Astrocyte (in vitro differentiated cells and primary cell): ENCODE results near the gene NEUROD6.

Experiments
- CTCF ChIP-seq: IDR thresholded peaks from 2 replicates; pipeline ENCODE4 v1.5.1; 2011; ENCODE audit warnings: low read depth, mild to moderate bottlenecking, inconsistent platforms, low read length, moderate library complexity; ENCODE audit not compliant: insufficient read depth
- EZH2 ChIP-seq: IDR thresholded peaks from 2 replicates; pipeline ENCODE4 v1.6.1; 2012; ENCODE audit warnings: mild to moderate bottlenecking, low read length, inconsistent platforms; ENCODE audit not compliant: insufficient read depth

GRCh38 chr7:31299336-31299735 is 41.2 kb downstream of the NEUROD6 start:
- TF ChIP-seq CTCF = no peak
- no peak for TF ChIP-seq EZH2
